Erythroblast (primary cell): ENCODE results near the gene SPNS2.

Source experiments
- GATA1 ChIP-seq: IDR thresholded peaks from 2 replicates; pipeline ENCODE4 v1.6.1; 2011; ENCODE audit warnings: low read depth, mild to moderate bottlenecking, control low read depth, low read length, moderate library complexity
- POLR2A ChIP-seq: IDR thresholded peaks from 2 replicates; pipeline ENCODE4 v1.6.1; 2011; ENCODE audit warnings: mild to moderate bottlenecking, low read length

DNA sequence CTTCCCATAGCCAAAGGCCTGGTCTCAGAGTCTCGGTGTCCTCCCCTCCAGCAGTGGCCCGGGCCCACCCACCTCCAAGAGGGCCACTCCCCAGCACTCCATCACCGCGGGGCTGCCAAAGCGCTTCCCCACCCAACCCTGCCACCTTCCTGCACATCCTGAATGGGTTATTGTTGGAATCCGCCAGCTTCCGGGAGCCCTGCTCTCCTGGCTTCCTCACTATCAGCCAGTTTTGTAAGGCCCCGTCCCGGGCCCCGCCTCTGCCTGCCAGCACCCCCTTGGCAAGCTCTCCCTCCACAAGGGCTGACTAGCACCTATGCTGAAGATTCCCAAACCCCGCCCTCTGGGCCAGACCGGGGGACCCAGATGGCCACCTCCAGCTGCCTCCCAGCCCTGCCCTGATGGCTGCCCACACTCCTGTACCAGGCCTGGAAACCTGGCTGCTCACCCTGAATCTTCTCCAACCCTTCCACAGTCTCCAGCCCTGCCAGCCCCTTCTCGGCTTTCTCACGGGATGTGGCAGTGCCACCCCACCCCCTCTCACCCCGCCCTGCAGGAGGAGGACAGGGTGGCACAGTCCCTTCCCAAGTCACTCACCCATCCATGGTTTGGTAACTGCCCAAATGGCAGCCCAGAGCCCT, 42.1 kb downstream of the SPNS2 start:
- TF ChIP-seq POLR2A (no peak), GATA1 (no peak)
